HL-60 (cell line): ENCODE results near the gene CTPS2.
"Not testable (repeated sequence)": the region's sequence is repeated elsewhere in the genome, so short reads cannot be mapped to it uniquely, and the experiment has no call there.

ENCODE experiments used
- DNase-seq, 2 experiments: peaks; one replicate each; pipeline ENCODE4 v3.0.0-alpha.2; 2010 to 2020; ENCODE audit warnings: low read depth in 1 of 2, low spot score in 1 of 2
- H3K27ac ChIP-seq: fragments of 250-450 bp; sonication (Bioruptor Pico); replicated peaks from 2 replicates; pipeline ENCODE4 v1.5.1; 2020; ENCODE audit warnings: mild to moderate bottlenecking, moderate library complexity
- H3K27me3 ChIP-seq: fragments of 250-450 bp; sonication (Bioruptor Pico); 2 replicates; pipeline ENCODE4 v1.5.1; 2021; ENCODE audit warnings: mild to moderate bottlenecking, moderate library complexity; ENCODE audit not compliant: insufficient read depth, poor library complexity, severe bottlenecking
- H3K4me3 ChIP-seq: replicated peaks from 2 replicates; pipeline ENCODE4 v1.5.1; 2011; ENCODE audit warnings: mild to moderate bottlenecking, control low read depth, low read length; ENCODE audit not compliant: insufficient read depth
- CTCF ChIP-seq: IDR thresholded peaks from one replicate; pipeline ENCODE4 v1.5.1; 2011; ENCODE audit warnings: low read length, control low read depth, inconsistent platforms; ENCODE audit not compliant: insufficient read depth
- GABPA ChIP-seq: IDR thresholded peaks from 2 replicates; pipeline ENCODE4 v1.6.1; 2012; ENCODE audit warnings: low read depth
- POLR2AphosphoS5 ChIP-seq: IDR thresholded peaks from 2 replicates; pipeline ENCODE4 v1.6.1; 2012; ENCODE audit warnings: low read depth
- REST ChIP-seq: IDR thresholded peaks from 2 replicates; pipeline ENCODE4 v1.6.1; 2012; ENCODE audit warnings: low read depth; ENCODE audit not compliant: insufficient replicate concordance
- SPI1 ChIP-seq: IDR thresholded peaks from 2 replicates; pipeline ENCODE4 v1.6.1; 2012; ENCODE audit warnings: low read depth, mild to moderate bottlenecking, borderline replicate concordance

Gene CTPS2

GRCh38 chrX:16727637-16728036 is 15.2 kb upstream of the CTPS2 start:
- H3K4me3 ChIP-seq = no peak overlapping the region
- no peak overlapping the region for H3K27ac ChIP-seq

GRCh38 chrX:16726347-16726988 is 14.0 kb upstream of the CTPS2 start:
- not testable (repeated sequence) for H3K4me3 ChIP-seq, DNase-seq, H3K27ac ChIP-seq, H3K27me3 ChIP-seq

More at GRCh38 chrX:16727637-16728036, 15.2 kb upstream of the CTPS2 start:
- no peaks in the 10 kb centered on the region for H3K27me3 ChIP-seq
- no peak for DNase-seq
- no peak for TF ChIP-seq CTCF

- DNase-seq = no peak
- TF ChIP-seq REST (no peak), POLR2AphosphoS5 (no peak), SPI1 (no peak), CTCF (no peak)
- Histone ChIP-seq H3K27me3 (no peaks in the 10 kb centered on the region), H3K4me3 (no peak overlapping the region), H3K27ac (no peak overlapping the region)
These were observed 12.6 kb upstream of the CTPS2 start for GRCh38 chrX:16725072-16725471.

- TF ChIP-seq SPI1 (no peak), POLR2AphosphoS5 (no peak), GABPA (no peak), REST (no peak), CTCF (no peak)
- Histone ChIP-seq H3K27ac (no peak overlapping the region), H3K27me3 (no peaks in the 10 kb centered on the region), H3K4me3 (no peak overlapping the region)
- DNase-seq = no peak
These were observed 10.0 kb upstream of the CTPS2 start for GRCh38 chrX:16722481-16722880.
